ENCODE results near the gene HEBP1.
"Not testable (repeated sequence)": the region's sequence is repeated elsewhere in the genome, so short reads cannot be mapped to it uniquely, and the experiment has no call there.

HEBP1 gene

DNA sequence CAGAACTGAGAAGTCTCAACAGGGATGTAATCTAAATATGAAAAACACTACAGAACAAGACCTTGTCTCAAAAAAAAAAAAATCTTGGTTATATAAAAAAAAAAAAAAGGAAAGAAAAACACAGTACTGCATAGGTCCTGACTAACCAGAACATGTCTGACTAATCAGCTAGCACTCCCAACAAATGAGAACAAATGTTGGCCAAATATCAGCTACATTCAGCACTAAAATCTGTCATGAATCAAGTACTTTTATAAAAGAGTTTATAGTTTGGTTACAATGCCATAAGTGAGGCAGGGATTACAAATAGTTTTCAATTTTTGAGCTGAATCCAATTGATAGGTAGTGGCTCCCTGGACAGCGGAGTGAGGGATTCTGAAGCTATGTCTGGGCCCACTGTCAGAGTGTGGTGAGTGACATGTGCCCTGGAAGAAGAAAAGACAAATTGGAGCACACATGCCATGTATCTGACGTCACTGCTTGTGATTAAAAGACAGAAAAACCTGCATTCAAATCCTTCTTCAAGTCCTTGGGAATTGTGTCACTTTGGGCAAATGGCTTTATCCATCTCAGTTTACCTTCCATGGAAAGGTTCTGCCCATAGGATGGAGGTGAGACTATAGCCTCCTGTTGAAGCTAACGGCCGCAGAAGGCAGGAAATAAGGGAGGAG is 38.6 kb upstream of the HEBP1 start:
- Histone ChIP-seq H3K4me1 (ENCODE audit: control insufficient read depth, low read length) (no peaks in the 10 kb centered on the region), H3K79me2 (ENCODE audit: control insufficient read depth, low read length) (no peaks in the 10 kb centered on the region), H4K20me1 (ENCODE audit: control insufficient read depth, insufficient read depth, low read depth, low read length) (no peaks in the 10 kb centered on the region), H3K9me2 (replicated peaks; ENCODE audit: control insufficient read depth, low read length) (no peaks in the 10 kb centered on the region), H3K4me2 (ENCODE audit: low read length) (no peak overlapping the region), H3K27ac (ENCODE audit: low read depth, low read length) (no peak overlapping the region), H3K36me3 (ENCODE audit: control insufficient read depth, low read length) (no peaks in the 10 kb centered on the region), H3K4me3 (ENCODE audit: low read length) (no peak overlapping the region), H3F3A (ENCODE audit: control insufficient read depth, insufficient read depth) (no peaks in the 10 kb centered on the region), H3K27me3 (ENCODE audit: control insufficient read depth, low read length) (peaks cover 11% of the 10 kb centered on the region; the same call in 1 of the 2 replicates), H3K9me3 (ENCODE audit: control insufficient read depth, insufficient read depth, low read length) (no peaks in the 10 kb centered on the region)
- TF ChIP-seq, protein P1, sequence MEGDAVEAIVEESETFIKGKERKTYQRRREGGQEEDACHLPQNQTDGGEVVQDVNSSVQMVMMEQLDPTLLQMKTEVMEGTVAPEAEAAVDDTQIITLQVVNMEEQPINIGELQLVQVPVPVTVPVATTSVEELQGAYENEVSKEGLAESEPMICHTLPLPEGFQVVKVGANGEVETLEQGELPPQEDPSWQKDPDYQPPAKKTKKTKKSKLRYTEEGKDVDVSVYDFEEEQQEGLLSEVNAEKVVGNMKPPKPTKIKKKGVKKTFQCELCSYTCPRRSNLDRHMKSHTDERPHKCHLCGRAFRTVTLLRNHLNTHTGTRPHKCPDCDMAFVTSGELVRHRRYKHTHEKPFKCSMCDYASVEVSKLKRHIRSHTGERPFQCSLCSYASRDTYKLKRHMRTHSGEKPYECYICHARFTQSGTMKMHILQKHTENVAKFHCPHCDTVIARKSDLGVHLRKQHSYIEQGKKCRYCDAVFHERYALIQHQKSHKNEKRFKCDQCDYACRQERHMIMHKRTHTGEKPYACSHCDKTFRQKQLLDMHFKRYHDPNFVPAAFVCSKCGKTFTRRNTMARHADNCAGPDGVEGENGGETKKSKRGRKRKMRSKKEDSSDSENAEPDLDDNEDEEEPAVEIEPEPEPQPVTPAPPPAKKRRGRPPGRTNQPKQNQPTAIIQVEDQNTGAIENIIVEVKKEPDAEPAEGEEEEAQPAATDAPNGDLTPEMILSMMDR (IDR thresholded peaks at IDR 0.05; ENCODE audit: low read depth, low read length, poor library complexity, severe bottlenecking), result no peak
- TF ChIP-seq EZH2phosphoT487 (IDR thresholded peaks at IDR 0.05; ENCODE audit: borderline replicate concordance, low read length), result no peak

DNA sequence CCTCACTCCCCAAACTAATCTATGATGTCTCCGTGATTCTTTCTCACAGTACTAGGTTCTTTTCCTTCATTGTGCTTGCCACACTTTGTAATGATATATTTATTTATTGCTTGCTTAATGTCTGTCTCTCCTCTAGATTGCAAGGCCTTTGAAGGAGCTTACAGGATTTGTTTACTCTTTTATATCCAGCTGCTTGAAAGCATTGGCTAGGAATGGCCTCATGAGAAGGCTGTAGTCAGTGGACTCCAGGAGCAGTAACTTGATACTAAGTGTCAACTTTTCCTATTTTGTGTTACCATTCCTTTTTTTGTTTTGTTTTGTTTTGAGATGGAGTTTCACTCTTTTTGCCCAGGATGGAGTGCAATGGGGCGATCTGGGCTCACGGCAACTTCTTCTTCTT is 36.8 kb upstream of the HEBP1 start:
- no peaks in the 10 kb centered on the region for H3K36me3 ChIP-seq (ENCODE audit: control insufficient read depth, low read length)
- no peaks in the 10 kb centered on the region for H3F3A ChIP-seq (ENCODE audit: control insufficient read depth, insufficient read depth)
- no peaks in the 10 kb centered on the region for H3K9me3 ChIP-seq (ENCODE audit: control insufficient read depth, insufficient read depth, low read length)
- H3K4me3 ChIP-seq (ENCODE audit: low read length), result no peak overlapping the region
- H3K4me1 ChIP-seq (ENCODE audit: control insufficient read depth, low read length), result no peaks in the 10 kb centered on the region
- H4K20me1 ChIP-seq (ENCODE audit: control insufficient read depth, insufficient read depth, low read depth, low read length), result no peaks in the 10 kb centered on the region
- no peaks in the 10 kb centered on the region for H3K79me2 ChIP-seq (ENCODE audit: control insufficient read depth, low read length)
- H3K4me2 ChIP-seq (ENCODE audit: low read length), result no peak overlapping the region
- TF ChIP-seq, protein P1 (IDR thresholded peaks at IDR 0.05; ENCODE audit: low read depth, low read length, poor library complexity, severe bottlenecking), result no peak
- TF ChIP-seq EZH2phosphoT487 (IDR thresholded peaks at IDR 0.05; ENCODE audit: borderline replicate concordance, low read length), result no peak
- H3K9me2 ChIP-seq (replicated peaks; ENCODE audit: control insufficient read depth, low read length), result no peaks in the 10 kb centered on the region
- H3K27me3 ChIP-seq (ENCODE audit: control insufficient read depth, low read length), result peaks cover 10% of the 10 kb centered on the region
- H3K27ac ChIP-seq (ENCODE audit: low read depth, low read length), result no peak overlapping the region

DNA sequence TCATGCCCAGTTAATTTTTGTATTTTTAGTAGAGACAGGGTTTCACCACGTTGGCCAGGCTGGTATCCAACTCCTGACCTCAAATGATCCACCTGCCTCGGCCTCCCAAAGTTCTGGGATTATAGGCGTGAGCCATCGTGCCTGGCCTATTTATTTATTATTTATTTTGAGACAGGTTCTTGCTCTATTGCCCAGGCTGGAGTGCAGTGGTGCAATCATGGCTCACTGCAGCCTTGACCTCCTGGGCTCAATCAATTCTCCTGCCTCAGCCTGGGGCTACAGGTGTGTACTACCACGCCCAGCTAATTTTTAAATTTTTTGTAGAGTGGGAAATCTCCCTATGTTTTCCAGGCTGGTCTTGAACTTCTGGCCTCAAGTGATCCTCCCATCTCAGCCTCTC is 35.3 kb upstream of the HEBP1 start:
- not testable (repeated sequence) for H3K4me2 ChIP-seq (ENCODE audit: low read length); H3K9me3 ChIP-seq (ENCODE audit: control insufficient read depth, insufficient read depth, low read length); H3K79me2 ChIP-seq (ENCODE audit: control insufficient read depth, low read length); H3K4me3 ChIP-seq (ENCODE audit: low read length); H3K9me2 ChIP-seq (replicated peaks; ENCODE audit: control insufficient read depth, low read length); H3K4me1 ChIP-seq (ENCODE audit: control insufficient read depth, low read length); H3K27ac ChIP-seq (ENCODE audit: low read depth, low read length); H3F3A ChIP-seq (ENCODE audit: control insufficient read depth, insufficient read depth); H4K20me1 ChIP-seq (ENCODE audit: control insufficient read depth, insufficient read depth, low read depth, low read length); H3K36me3 ChIP-seq (ENCODE audit: control insufficient read depth, low read length)
- peaks cover 22% of the 10 kb centered on the region for H3K27me3 ChIP-seq (ENCODE audit: control insufficient read depth, low read length)

DNA sequence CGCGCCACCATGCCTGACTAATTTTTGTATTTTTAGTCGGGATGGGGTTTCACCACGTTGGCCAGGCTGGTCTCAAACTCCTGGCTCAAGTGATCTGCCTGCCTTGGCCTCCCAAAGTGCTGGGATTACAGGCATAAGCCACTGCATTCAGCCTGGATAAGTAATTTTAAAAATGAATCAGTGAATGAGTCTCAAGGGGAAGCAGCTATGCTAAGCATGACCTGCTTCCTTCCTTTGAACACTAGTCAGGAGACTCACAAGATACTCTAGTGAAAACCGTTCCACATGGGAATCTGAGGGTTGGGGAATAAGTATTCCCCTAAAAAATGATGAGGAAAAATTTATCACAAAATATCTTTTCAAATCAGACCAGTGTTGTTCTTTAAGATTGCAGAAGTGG is 33.4 kb upstream of the HEBP1 start:
- Histone ChIP-seq H3K4me1 (ENCODE audit: control insufficient read depth, low read length) (no peaks in the 10 kb centered on the region), H3K4me2 (ENCODE audit: low read length) (no peak overlapping the region), H3F3A (ENCODE audit: control insufficient read depth, insufficient read depth) (no peaks in the 10 kb centered on the region), H3K36me3 (ENCODE audit: control insufficient read depth, low read length) (no peaks in the 10 kb centered on the region), H3K79me2 (ENCODE audit: control insufficient read depth, low read length) (no peaks in the 10 kb centered on the region), H3K9me2 (replicated peaks; ENCODE audit: control insufficient read depth, low read length) (no peaks in the 10 kb centered on the region), H4K20me1 (ENCODE audit: control insufficient read depth, insufficient read depth, low read depth, low read length) (no peaks in the 10 kb centered on the region), H3K9me3 (ENCODE audit: control insufficient read depth, insufficient read depth, low read length) (no peaks in the 10 kb centered on the region), H3K4me3 (ENCODE audit: low read length) (no peak overlapping the region), H3K27ac (ENCODE audit: low read depth, low read length) (no peak overlapping the region), H3K27me3 (ENCODE audit: control insufficient read depth, low read length) (peaks cover 29% of the 10 kb centered on the region)
- TF ChIP-seq, protein P1 (IDR thresholded peaks at IDR 0.05; ENCODE audit: low read depth, low read length, poor library complexity, severe bottlenecking), result no peak
- TF ChIP-seq EZH2phosphoT487 (IDR thresholded peaks at IDR 0.05; ENCODE audit: borderline replicate concordance, low read length), result no peak

Data from DOHH2 (cell line).